Measurements from ENCODE around the gene HS2ST1.

- TF ChIP-seq CTCF (IDR thresholded peaks at IDR 0.05; ENCODE audit: low read depth, low read length) = no peak
- no peak for TF ChIP-seq POLR2A (IDR thresholded peaks at IDR 0.05; ENCODE audit: extremely low read depth, insufficient read length)
- TF ChIP-seq MYC (IDR thresholded peaks at IDR 0.05; ENCODE audit: low read depth, low read length) = no peak
These were observed 158.0 kb downstream of the HS2ST1 start for GRCh38 chr1:87072411-87072810.

All from NB4 (cell line).